HEK293 (cell line): ENCODE results near the gene DNAJB5.

Source experiments
- GLIS2 ChIP-seq: fragments of 450-650 bp; formaldehyde crosslinking; IDR thresholded peaks from 2 replicates; pipeline ENCODE4 v1.5.1; 2016; ENCODE audit warnings: missing biosample characterization, missing genetic modification characterization
- HOXA7 ChIP-seq: sonication (generic); formaldehyde crosslinking; IDR thresholded peaks from 2 replicates; pipeline ENCODE4 v1.8.1; 2022; ENCODE audit warnings: missing genetic modification reagents, borderline replicate concordance
- KLF10 ChIP-seq: fragments of 450-650 bp; IDR thresholded peaks from 2 replicates; pipeline ENCODE4 v1.5.1; 2018; ENCODE audit warnings: missing biosample characterization, mild to moderate bottlenecking, missing genetic modification characterization
- OVOL3 ChIP-seq: fragments of 450-650 bp; formaldehyde crosslinking; IDR thresholded peaks from 2 replicates; pipeline ENCODE4 v1.5.1; 2016; ENCODE audit warnings: missing biosample characterization, missing genetic modification characterization
- SP2 ChIP-seq: fragments of 450-650 bp; formaldehyde crosslinking; IDR thresholded peaks from 2 replicates; pipeline ENCODE4 v1.5.1; 2016; ENCODE audit warnings: missing biosample characterization, missing genetic modification characterization
- ZBTB8A ChIP-seq: fragments of 450-650 bp; formaldehyde crosslinking; IDR thresholded peaks from 2 replicates; pipeline ENCODE4 v1.5.1; 2016; ENCODE audit warnings: missing biosample characterization, missing genetic modification characterization
- ZNF157 ChIP-seq: fragments of 450-650 bp; formaldehyde crosslinking; IDR thresholded peaks from 2 replicates; pipeline ENCODE4 v1.5.1; 2016; ENCODE audit warnings: missing biosample characterization, missing genetic modification characterization
- ZNF16 ChIP-seq: fragments of 450-650 bp; formaldehyde crosslinking; IDR thresholded peaks from 2 replicates; pipeline ENCODE4 v1.5.1; 2016; ENCODE audit warnings: low read depth, missing biosample characterization, missing genetic modification characterization
- ZNF302 ChIP-seq: fragments of 450-650 bp; formaldehyde crosslinking; IDR thresholded peaks from 2 replicates; pipeline ENCODE4 v1.5.1; 2016; ENCODE audit warnings: missing biosample characterization, missing genetic modification characterization, low read depth
- ZNF311 ChIP-seq: fragments of 450-650 bp; formaldehyde crosslinking; IDR thresholded peaks from 2 replicates; pipeline ENCODE4 v1.5.1; 2017; ENCODE audit warnings: missing biosample characterization, missing genetic modification characterization, borderline replicate concordance
- ZNF416 ChIP-seq: fragments of 450-650 bp; formaldehyde crosslinking; IDR thresholded peaks from 2 replicates; pipeline ENCODE4 v1.5.1; 2016; ENCODE audit warnings: missing biosample characterization, missing genetic modification characterization
- ZNF560 ChIP-seq: fragments of 450-650 bp; formaldehyde crosslinking; IDR thresholded peaks from 2 replicates; pipeline ENCODE4 v1.5.1; 2017; ENCODE audit warnings: missing biosample characterization, missing genetic modification characterization, borderline replicate concordance
- ZNF561 ChIP-seq: fragments of 450-650 bp; IDR thresholded peaks from 2 replicates; pipeline ENCODE4 v1.5.1; 2018; ENCODE audit warnings: missing biosample characterization, missing genetic modification characterization, borderline replicate concordance
- ZNF596 ChIP-seq: fragments of 450-650 bp; IDR thresholded peaks from 2 replicates; pipeline ENCODE4 v1.5.0; 2018; ENCODE audit warnings: missing biosample characterization, mild to moderate bottlenecking, missing genetic modification characterization, moderate library complexity
- ZNF621 ChIP-seq: fragments of 450-650 bp; formaldehyde crosslinking; IDR thresholded peaks from 2 replicates; pipeline ENCODE4 v1.5.1; 2017; ENCODE audit warnings: missing biosample characterization, missing genetic modification characterization
- ZNF747 ChIP-seq: fragments of 450-650 bp; formaldehyde crosslinking; IDR thresholded peaks from 2 replicates; pipeline ENCODE4 v1.5.1; 2016; ENCODE audit warnings: missing biosample characterization, missing genetic modification characterization
- ZNF768 ChIP-seq: fragments of 450-650 bp; formaldehyde crosslinking; IDR thresholded peaks from 2 replicates; pipeline ENCODE4 v1.5.1; 2018; ENCODE audit warnings: missing biosample characterization, mild to moderate bottlenecking, missing genetic modification characterization
- ZNF792 ChIP-seq: fragments of 450-650 bp; formaldehyde crosslinking; IDR thresholded peaks from 2 replicates; pipeline ENCODE4 v1.5.1; 2016; ENCODE audit warnings: missing biosample characterization, missing genetic modification characterization
- ZNF837 ChIP-seq: fragments of 450-650 bp; formaldehyde crosslinking; IDR thresholded peaks from 2 replicates; pipeline ENCODE4 v1.5.1; 2016; ENCODE audit warnings: missing biosample characterization, missing genetic modification characterization
- TF ChIP-seq, protein P1 (sequence below): fragments of 450-650 bp; formaldehyde crosslinking; IDR thresholded peaks from 2 replicates; pipeline ENCODE4 v1.5.1; 2016; ENCODE audit warnings: missing biosample characterization, missing genetic modification characterization
- TF ChIP-seq, protein P2 (sequence below): fragments of 450-650 bp; IDR thresholded peaks from 2 replicates; pipeline ENCODE4 v1.5.1; 2018; ENCODE audit warnings: missing biosample characterization, mild to moderate bottlenecking, missing genetic modification characterization
- TF ChIP-seq, protein P3 (sequence below): fragments of 450-650 bp; formaldehyde crosslinking; IDR thresholded peaks from 2 replicates; pipeline ENCODE4 v1.5.1; 2016; ENCODE audit warnings: missing biosample characterization, missing genetic modification characterization, borderline replicate concordance
- TF ChIP-seq, protein P4 (sequence below): fragments of 450-650 bp; formaldehyde crosslinking; IDR thresholded peaks from 2 replicates; pipeline ENCODE4 v1.5.1; 2016; ENCODE audit warnings: missing biosample characterization, missing genetic modification characterization
- TF ChIP-seq, protein P5 (sequence below): fragments of 450-650 bp; formaldehyde crosslinking; IDR thresholded peaks from 2 replicates; pipeline ENCODE4 v1.5.1; 2016; ENCODE audit warnings: missing biosample characterization, missing genetic modification characterization
- TF ChIP-seq, protein P6 (sequence below): fragments of 450-650 bp; formaldehyde crosslinking; IDR thresholded peaks from 2 replicates; pipeline ENCODE4 v1.5.1; 2016; ENCODE audit warnings: missing biosample characterization, missing genetic modification characterization, borderline replicate concordance

Gene DNAJB5

DNA sequence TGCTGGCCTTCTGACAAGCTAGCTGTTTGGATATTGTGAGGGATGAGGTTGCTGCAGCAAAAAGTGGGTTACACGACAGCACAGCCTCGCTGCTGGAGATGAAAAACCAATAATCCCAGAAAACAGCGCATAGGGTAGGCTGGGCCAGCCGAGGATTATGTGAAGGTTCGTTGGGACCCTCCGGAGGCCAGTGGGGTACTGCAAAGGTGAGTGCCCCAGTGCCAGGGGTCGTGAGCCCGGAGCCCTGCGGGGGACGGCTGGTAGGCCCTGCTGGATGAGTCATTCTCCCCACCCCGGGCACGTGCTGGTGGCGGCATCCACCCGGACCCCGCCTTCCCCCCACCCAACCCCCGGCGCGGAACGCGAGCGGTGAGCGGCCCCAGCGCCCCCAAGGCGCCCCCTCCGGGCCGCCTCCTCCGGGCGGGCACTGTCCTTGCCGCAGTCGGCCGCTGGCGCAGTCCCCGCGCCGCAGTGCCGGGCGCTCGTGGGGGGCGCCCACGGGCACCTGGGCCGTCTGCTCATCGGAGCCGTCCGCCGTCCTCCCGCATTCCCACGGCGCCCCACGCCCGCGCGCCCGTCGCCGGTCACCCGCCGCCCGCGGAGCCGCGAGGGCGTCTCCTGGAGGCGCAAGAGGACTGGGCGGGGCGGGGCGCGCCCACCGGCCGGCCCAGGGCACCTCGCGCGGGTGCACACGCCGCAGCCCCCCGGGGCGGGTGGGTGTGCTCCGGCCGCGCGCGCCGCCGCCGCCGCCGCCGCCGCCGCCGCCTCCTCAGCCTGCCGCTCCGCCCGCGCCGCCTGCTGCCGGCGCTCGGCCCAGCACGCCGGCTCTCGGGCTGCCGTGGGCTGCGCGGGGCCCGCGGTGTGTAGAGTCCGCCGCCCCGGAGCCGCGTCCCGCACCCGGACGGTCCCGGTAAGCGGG, 31.8 kb upstream of the DNAJB5 start, which contains the start of gene PHF24 (continued):
- TF ChIP-seq, protein P1, sequence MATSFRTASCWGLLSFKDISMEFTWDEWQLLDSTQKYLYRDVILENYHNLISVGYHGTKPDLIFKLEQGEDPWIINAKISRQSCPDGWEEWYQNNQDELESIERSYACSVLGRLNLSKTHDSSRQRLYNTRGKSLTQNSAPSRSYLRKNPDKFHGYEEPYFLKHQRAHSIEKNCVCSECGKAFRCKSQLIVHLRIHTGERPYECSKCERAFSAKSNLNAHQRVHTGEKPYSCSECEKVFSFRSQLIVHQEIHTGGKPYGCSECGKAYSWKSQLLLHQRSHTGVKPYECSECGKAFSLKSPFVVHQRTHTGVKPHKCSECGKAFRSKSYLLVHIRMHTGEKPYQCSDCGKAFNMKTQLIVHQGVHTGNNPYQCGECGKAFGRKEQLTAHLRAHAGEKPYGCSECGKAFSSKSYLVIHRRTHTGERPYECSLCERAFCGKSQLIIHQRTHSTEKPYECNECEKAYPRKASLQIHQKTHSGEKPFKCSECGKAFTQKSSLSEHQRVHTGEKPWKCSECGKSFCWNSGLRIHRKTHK (tag by site-specific recombination): no peak
- TF ChIP-seq ZNF416 (tag by site-specific recombination) (no peak), ZNF157 (tag by site-specific recombination) (no peak), GLIS2 (peak; percentile 62), ZNF302 (tag by site-specific recombination) (no peak), ZNF621 (no peak), OVOL3 (tag by site-specific recombination) (no peak), SP2 (tag by site-specific recombination) (0 out of 2 replicates have a peak, but pooled peaks have one; percentile 5), ZNF596 (tag by site-specific recombination) (no peak), ZNF560 (tag by site-specific recombination) (no peak), ZNF792 (no peak), ZNF311 (no peak), ZNF837 (tag by site-specific recombination) (no peak), HOXA7 (CRISPR knock-in tag) (no peak), ZBTB8A (tag by site-specific recombination) (peak; percentile 34; the same call in 1 of the 2 replicates), ZNF747 (tag by site-specific recombination) (no peak), ZNF16 (tag by site-specific recombination) (no peak), KLF10 (tag by site-specific recombination) (no peak), ZNF561 (tag by site-specific recombination) (no peak), ZNF768 (no peak)
- TF ChIP-seq, protein P2, sequence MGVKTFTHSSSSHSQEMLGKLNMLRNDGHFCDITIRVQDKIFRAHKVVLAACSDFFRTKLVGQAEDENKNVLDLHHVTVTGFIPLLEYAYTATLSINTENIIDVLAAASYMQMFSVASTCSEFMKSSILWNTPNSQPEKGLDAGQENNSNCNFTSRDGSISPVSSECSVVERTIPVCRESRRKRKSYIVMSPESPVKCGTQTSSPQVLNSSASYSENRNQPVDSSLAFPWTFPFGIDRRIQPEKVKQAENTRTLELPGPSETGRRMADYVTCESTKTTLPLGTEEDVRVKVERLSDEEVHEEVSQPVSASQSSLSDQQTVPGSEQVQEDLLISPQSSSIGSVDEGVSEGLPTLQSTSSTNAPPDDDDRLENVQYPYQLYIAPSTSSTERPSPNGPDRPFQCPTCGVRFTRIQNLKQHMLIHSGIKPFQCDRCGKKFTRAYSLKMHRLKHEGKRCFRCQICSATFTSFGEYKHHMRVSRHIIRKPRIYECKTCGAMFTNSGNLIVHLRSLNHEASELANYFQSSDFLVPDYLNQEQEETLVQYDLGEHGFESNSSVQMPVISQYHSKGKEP: no peak
- TF ChIP-seq, protein P3, sequence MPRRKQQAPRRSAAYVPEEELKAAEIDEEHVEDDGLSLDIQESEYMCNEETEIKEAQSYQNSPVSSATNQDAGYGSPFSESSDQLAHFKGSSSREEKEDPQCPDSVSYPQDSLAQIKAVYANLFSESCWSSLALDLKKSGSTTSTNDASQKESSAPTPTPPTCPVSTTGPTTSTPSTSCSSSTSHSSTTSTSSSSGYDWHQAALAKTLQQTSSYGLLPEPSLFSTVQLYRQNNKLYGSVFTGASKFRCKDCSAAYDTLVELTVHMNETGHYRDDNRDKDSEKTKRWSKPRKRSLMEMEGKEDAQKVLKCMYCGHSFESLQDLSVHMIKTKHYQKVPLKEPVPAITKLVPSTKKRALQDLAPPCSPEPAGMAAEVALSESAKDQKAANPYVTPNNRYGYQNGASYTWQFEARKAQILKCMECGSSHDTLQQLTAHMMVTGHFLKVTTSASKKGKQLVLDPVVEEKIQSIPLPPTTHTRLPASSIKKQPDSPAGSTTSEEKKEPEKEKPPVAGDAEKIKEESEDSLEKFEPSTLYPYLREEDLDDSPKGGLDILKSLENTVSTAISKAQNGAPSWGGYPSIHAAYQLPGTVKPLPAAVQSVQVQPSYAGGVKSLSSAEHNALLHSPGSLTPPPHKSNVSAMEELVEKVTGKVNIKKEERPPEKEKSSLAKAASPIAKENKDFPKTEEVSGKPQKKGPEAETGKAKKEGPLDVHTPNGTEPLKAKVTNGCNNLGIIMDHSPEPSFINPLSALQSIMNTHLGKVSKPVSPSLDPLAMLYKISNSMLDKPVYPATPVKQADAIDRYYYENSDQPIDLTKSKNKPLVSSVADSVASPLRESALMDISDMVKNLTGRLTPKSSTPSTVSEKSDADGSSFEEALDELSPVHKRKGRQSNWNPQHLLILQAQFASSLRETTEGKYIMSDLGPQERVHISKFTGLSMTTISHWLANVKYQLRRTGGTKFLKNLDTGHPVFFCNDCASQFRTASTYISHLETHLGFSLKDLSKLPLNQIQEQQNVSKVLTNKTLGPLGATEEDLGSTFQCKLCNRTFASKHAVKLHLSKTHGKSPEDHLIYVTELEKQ (tag by site-specific recombination): no peak
- TF ChIP-seq, protein P4, sequence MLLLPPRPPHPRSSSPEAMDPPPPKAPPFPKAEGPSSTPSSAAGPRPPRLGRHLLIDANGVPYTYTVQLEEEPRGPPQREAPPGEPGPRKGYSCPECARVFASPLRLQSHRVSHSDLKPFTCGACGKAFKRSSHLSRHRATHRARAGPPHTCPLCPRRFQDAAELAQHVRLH (tag by site-specific recombination): no peak
- TF ChIP-seq, protein P5, sequence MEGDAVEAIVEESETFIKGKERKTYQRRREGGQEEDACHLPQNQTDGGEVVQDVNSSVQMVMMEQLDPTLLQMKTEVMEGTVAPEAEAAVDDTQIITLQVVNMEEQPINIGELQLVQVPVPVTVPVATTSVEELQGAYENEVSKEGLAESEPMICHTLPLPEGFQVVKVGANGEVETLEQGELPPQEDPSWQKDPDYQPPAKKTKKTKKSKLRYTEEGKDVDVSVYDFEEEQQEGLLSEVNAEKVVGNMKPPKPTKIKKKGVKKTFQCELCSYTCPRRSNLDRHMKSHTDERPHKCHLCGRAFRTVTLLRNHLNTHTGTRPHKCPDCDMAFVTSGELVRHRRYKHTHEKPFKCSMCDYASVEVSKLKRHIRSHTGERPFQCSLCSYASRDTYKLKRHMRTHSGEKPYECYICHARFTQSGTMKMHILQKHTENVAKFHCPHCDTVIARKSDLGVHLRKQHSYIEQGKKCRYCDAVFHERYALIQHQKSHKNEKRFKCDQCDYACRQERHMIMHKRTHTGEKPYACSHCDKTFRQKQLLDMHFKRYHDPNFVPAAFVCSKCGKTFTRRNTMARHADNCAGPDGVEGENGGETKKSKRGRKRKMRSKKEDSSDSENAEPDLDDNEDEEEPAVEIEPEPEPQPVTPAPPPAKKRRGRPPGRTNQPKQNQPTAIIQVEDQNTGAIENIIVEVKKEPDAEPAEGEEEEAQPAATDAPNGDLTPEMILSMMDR (tag by site-specific recombination): no peak
- TF ChIP-seq, protein P6, sequence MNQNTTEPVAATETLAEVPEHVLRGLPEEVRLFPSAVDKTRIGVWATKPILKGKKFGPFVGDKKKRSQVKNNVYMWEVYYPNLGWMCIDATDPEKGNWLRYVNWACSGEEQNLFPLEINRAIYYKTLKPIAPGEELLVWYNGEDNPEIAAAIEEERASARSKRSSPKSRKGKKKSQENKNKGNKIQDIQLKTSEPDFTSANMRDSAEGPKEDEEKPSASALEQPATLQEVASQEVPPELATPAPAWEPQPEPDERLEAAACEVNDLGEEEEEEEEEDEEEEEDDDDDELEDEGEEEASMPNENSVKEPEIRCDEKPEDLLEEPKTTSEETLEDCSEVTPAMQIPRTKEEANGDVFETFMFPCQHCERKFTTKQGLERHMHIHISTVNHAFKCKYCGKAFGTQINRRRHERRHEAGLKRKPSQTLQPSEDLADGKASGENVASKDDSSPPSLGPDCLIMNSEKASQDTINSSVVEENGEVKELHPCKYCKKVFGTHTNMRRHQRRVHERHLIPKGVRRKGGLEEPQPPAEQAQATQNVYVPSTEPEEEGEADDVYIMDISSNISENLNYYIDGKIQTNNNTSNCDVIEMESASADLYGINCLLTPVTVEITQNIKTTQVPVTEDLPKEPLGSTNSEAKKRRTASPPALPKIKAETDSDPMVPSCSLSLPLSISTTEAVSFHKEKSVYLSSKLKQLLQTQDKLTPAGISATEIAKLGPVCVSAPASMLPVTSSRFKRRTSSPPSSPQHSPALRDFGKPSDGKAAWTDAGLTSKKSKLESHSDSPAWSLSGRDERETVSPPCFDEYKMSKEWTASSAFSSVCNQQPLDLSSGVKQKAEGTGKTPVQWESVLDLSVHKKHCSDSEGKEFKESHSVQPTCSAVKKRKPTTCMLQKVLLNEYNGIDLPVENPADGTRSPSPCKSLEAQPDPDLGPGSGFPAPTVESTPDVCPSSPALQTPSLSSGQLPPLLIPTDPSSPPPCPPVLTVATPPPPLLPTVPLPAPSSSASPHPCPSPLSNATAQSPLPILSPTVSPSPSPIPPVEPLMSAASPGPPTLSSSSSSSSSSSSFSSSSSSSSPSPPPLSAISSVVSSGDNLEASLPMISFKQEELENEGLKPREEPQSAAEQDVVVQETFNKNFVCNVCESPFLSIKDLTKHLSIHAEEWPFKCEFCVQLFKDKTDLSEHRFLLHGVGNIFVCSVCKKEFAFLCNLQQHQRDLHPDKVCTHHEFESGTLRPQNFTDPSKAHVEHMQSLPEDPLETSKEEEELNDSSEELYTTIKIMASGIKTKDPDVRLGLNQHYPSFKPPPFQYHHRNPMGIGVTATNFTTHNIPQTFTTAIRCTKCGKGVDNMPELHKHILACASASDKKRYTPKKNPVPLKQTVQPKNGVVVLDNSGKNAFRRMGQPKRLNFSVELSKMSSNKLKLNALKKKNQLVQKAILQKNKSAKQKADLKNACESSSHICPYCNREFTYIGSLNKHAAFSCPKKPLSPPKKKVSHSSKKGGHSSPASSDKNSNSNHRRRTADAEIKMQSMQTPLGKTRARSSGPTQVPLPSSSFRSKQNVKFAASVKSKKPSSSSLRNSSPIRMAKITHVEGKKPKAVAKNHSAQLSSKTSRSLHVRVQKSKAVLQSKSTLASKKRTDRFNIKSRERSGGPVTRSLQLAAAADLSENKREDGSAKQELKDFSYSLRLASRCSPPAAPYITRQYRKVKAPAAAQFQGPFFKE (tag by site-specific recombination): no peak
